ENCODE results near the gene PRDM16.

Gene PRDM16

DNA sequence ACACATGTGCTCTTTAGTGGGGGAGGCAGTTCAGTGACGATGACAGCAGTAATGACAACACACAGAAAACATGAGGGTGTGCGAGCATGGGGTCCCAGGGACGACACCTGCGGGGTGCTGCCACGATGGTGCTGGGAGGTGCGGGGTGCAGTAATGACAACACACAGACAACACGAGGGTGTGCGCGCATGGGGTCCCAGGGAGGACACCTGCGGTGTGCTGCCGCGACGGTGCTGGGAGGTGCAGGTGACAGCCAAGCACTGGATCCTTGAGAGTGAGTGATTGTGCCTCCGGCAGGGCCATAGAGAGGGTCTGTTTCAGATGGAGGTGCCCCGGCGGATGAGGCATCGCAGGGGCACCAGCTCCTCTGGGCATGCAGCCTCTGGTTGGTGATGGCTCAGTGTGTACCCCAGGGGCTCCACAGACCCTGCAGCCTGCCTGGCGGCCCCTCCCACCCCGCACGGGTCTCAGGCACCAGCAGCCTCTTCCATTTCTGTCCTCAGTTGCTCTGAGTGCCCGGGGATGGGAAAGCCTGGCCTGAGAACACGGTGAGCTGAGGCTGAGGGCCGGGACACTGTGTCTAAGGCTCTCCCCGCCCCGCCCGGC is 193.8 kb downstream of the PRDM16 start:
- H3K9ac ChIP-seq (ENCODE audit: low read depth, low read length) = no peak overlapping the region
- TF ChIP-seq, protein P1, sequence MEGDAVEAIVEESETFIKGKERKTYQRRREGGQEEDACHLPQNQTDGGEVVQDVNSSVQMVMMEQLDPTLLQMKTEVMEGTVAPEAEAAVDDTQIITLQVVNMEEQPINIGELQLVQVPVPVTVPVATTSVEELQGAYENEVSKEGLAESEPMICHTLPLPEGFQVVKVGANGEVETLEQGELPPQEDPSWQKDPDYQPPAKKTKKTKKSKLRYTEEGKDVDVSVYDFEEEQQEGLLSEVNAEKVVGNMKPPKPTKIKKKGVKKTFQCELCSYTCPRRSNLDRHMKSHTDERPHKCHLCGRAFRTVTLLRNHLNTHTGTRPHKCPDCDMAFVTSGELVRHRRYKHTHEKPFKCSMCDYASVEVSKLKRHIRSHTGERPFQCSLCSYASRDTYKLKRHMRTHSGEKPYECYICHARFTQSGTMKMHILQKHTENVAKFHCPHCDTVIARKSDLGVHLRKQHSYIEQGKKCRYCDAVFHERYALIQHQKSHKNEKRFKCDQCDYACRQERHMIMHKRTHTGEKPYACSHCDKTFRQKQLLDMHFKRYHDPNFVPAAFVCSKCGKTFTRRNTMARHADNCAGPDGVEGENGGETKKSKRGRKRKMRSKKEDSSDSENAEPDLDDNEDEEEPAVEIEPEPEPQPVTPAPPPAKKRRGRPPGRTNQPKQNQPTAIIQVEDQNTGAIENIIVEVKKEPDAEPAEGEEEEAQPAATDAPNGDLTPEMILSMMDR (IDR thresholded peaks at IDR 0.05; ENCODE audit: borderline replicate concordance, extremely low read depth, low read length, poor library complexity, severe bottlenecking) = no peak
- no peak for TF ChIP-seq EZH2 (IDR thresholded peaks at IDR 0.05; ENCODE audit: borderline replicate concordance, low read depth, low read length, severe bottlenecking)
- no peaks in the 10 kb centered on the region for H3K9me3 ChIP-seq (ENCODE audit: insufficient read depth, low read length, severe bottlenecking)
- no peaks in the 10 kb centered on the region for H3K27me3 ChIP-seq (ENCODE audit: insufficient read depth, low read length, poor library complexity)
- H3K36me3 ChIP-seq (ENCODE audit: insufficient read depth, low read length) = no peaks in the 10 kb centered on the region
- ATAC-seq (ENCODE audit: insufficient read depth, low read depth) = no peak
- no peaks in the 10 kb centered on the region for H3K79me2 ChIP-seq (ENCODE audit: insufficient read depth, low read length)
- no peak for DNase-seq
- H3K27ac ChIP-seq (ENCODE audit: low read length) = no peak overlapping the region
- H3K4me2 ChIP-seq (ENCODE audit: insufficient read depth, low read length) = no peak overlapping the region
- H2AFZ ChIP-seq (ENCODE audit: low read depth, low read length) = no peak overlapping the region
- no peaks in the 10 kb centered on the region; the same call in 1 of the 2 replicates for H4K20me1 ChIP-seq (ENCODE audit: insufficient read depth, low read length)
- H3K4me1 ChIP-seq (ENCODE audit: insufficient read depth, low read length) = no peaks in the 10 kb centered on the region
- no peak overlapping the region for H3K4me3 ChIP-seq (ENCODE audit: low read depth in 1 of 2, low read length in 2 of 2)

DNA sequence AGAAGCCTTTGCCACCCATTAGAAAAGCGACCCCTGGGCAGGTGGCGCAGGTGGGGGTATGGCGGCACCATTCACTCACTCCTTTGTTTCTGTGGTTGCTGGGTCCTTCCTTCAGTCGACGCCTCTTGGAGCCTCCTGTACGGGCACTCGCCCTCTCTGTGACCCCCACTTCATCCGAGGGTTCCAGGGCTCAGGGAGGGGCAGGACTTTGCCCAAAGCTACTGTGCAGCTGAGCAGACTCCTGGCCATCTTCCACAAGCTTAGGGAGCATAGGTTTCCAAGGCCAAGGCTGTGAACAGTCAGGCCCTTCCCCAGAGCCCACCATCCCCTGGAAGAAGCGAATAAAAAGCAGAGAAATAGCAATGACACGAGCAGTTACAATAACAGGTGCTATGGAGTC is 194.8 kb downstream of the PRDM16 start:
- no peak overlapping the region for H3K27ac ChIP-seq (ENCODE audit: low read length)
- TF ChIP-seq EZH2 (IDR thresholded peaks at IDR 0.05; ENCODE audit: borderline replicate concordance, low read depth, low read length, severe bottlenecking) = no peak
- TF ChIP-seq, protein P1 (IDR thresholded peaks at IDR 0.05; ENCODE audit: borderline replicate concordance, extremely low read depth, low read length, poor library complexity, severe bottlenecking) = no peak
- no peak overlapping the region for H2AFZ ChIP-seq (ENCODE audit: low read depth, low read length)
- H3K27me3 ChIP-seq (ENCODE audit: insufficient read depth, low read length, poor library complexity) = no peaks in the 10 kb centered on the region
- H3K4me2 ChIP-seq (ENCODE audit: insufficient read depth, low read length) = no peak overlapping the region
- H3K79me2 ChIP-seq (ENCODE audit: insufficient read depth, low read length) = no peaks in the 10 kb centered on the region
- no peaks in the 10 kb centered on the region for H4K20me1 ChIP-seq (ENCODE audit: insufficient read depth, low read length)
- no peak for ATAC-seq (ENCODE audit: insufficient read depth, low read depth)
- H3K9ac ChIP-seq (ENCODE audit: low read depth, low read length) = no peak overlapping the region
- no peaks in the 10 kb centered on the region for H3K4me1 ChIP-seq (ENCODE audit: insufficient read depth, low read length)
- H3K9me3 ChIP-seq (ENCODE audit: insufficient read depth, low read length, severe bottlenecking) = no peaks in the 10 kb centered on the region
- H3K4me3 ChIP-seq (ENCODE audit: low read depth in 1 of 2, low read length in 2 of 2) = no peak overlapping the region
- no peak for DNase-seq
- H3K36me3 ChIP-seq (ENCODE audit: insufficient read depth, low read length) = no peaks in the 10 kb centered on the region

DNA sequence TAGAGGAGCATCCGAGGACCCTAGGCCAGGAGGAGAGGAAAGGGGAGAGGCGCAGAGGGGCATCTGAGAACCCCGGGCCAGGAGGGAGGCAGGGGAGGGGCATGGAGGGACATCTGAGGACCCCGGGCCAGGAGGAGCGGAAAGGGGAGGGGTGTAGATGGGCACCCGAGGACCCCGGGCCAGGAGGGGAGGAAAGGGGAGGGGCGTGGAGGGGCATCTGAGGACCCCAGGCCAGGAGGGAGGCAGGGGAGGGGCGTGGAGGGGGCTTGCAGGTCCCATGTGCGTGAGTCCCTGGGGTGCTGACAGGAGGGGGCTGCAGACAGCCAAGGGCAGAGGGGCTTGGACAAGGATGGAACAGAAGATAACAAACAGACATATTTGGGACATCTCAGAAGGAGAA is 195.5 kb downstream of the PRDM16 start:
- no peaks in the 10 kb centered on the region for H3K27me3 ChIP-seq (ENCODE audit: insufficient read depth, low read length, poor library complexity)
- TF ChIP-seq, protein P1 (IDR thresholded peaks at IDR 0.05; ENCODE audit: borderline replicate concordance, extremely low read depth, low read length, poor library complexity, severe bottlenecking) = no peak
- no peak for TF ChIP-seq EZH2 (IDR thresholded peaks at IDR 0.05; ENCODE audit: borderline replicate concordance, low read depth, low read length, severe bottlenecking)
- no peaks in the 10 kb centered on the region for H3K79me2 ChIP-seq (ENCODE audit: insufficient read depth, low read length)
- H3K9ac ChIP-seq (ENCODE audit: low read depth, low read length) = no peak overlapping the region
- no peak overlapping the region for H3K4me2 ChIP-seq (ENCODE audit: insufficient read depth, low read length)
- no peaks in the 10 kb centered on the region for H3K36me3 ChIP-seq (ENCODE audit: insufficient read depth, low read length)
- no peaks in the 10 kb centered on the region for H3K9me3 ChIP-seq (ENCODE audit: insufficient read depth, low read length, severe bottlenecking)
- ATAC-seq (ENCODE audit: insufficient read depth, low read depth) = no peak
- H3K4me1 ChIP-seq (ENCODE audit: insufficient read depth, low read length) = no peaks in the 10 kb centered on the region
- H4K20me1 ChIP-seq (ENCODE audit: insufficient read depth, low read length) = no peaks in the 10 kb centered on the region
- no peak overlapping the region for H2AFZ ChIP-seq (ENCODE audit: low read depth, low read length)
- no peak overlapping the region for H3K27ac ChIP-seq (ENCODE audit: low read length)
- no peak for DNase-seq
- no peak overlapping the region for H3K4me3 ChIP-seq (ENCODE audit: low read depth in 1 of 2, low read length in 2 of 2)
